ENCODE results near the gene AGT.

GRCh38 chr1:230706887-230707731 is 6.8 kb downstream of the AGT start:
- no peak for TF ChIP-seq EZH2 (IDR thresholded peaks at IDR 0.05; ENCODE audit: insufficient read depth, poor library complexity, severe bottlenecking)
- no peak for TF ChIP-seq EZH2phosphoT487 (IDR thresholded peaks at IDR 0.05; ENCODE audit: insufficient read depth, low read depth)
